SU-DHL-6 (cell line): Measurements from ENCODE around the gene BIRC3.
A peak's percentile ranks its signal among the peaks of the same experiment; 100 is the strongest.
"Not testable (repeated sequence)": the region's sequence is repeated elsewhere in the genome, so short reads cannot be mapped to it uniquely, and the experiment has no call there.

Source experiments
- H2AFZ ChIP-seq: fragments of 200-600 bp; sonication (generic); 2 replicates; pipeline ENCODE4 v1.6.1; 2014; ENCODE audit warnings: low read depth, mild to moderate bottlenecking, moderate library complexity, mixed read lengths, antibody characterized with exemption, low read length; ENCODE audit not compliant: severe bottlenecking
- H3F3A ChIP-seq: fragments of 200-600 bp; shearing (Covaris generic); 2 replicates; pipeline ENCODE4 v1.6.0; 2016; ENCODE audit warnings: antibody characterized with exemption, mild to moderate bottlenecking; ENCODE audit not compliant: insufficient read depth
- H3K27ac ChIP-seq: fragments of 200-600 bp; sonication (generic); 2 replicates; pipeline ENCODE4 v1.5.1; 2016; ENCODE audit warnings: low read depth, mild to moderate bottlenecking, low read length, moderate library complexity, mixed read lengths
- H3K27me3 ChIP-seq: fragments of 200-600 bp; sonication (generic), shearing (Covaris generic); 2 replicates; pipeline ENCODE4 v1.6.0; 2014; ENCODE audit warnings: mild to moderate bottlenecking, low read length
- H3K36me3 ChIP-seq: fragments of 200-600 bp; sonication (generic); 2 replicates; pipeline ENCODE4 v1.6.1; 2014; ENCODE audit warnings: mild to moderate bottlenecking, low read length, mixed read lengths
- H3K4me2 ChIP-seq: fragments of 300-600, 200-600 bp; shearing (Covaris generic), sonication (generic); 2 replicates; pipeline ENCODE4 v1.6.0; 2014; ENCODE audit warnings: low read length, low read depth, mild to moderate bottlenecking; ENCODE audit not compliant: poor library complexity, severe bottlenecking
- H3K4me3 ChIP-seq: fragments of 200-600 bp; sonication (generic); 2 replicates; pipeline ENCODE4 v1.5.1; 2014; ENCODE audit warnings: antibody characterized with exemption, low read length, mild to moderate bottlenecking, mixed read lengths; ENCODE audit not compliant: insufficient read depth, poor library complexity, severe bottlenecking
- H3K79me2 ChIP-seq: fragments of 200-600 bp; sonication (generic); 2 replicates; pipeline ENCODE4 v1.6.1; 2014; ENCODE audit warnings: mild to moderate bottlenecking, low read length, moderate library complexity; ENCODE audit not compliant: insufficient read depth
- H3K9ac ChIP-seq: fragments of 200-600 bp; sonication (generic); 2 replicates; pipeline ENCODE4 v1.7.0; 2014; ENCODE audit warnings: mild to moderate bottlenecking, low read length
- H3K9me2 ChIP-seq: fragments of 200-600 bp; sonication (generic); replicated peaks from 2 replicates; pipeline ENCODE4 v1.6.1; 2014; ENCODE audit warnings: low read length; ENCODE audit not compliant: insufficient read depth
- H3K9me3 ChIP-seq: fragments of 200-600 bp; sonication (generic); 2 replicates; pipeline ENCODE4 v1.6.1; 2014; ENCODE audit warnings: low read length, mixed read lengths; ENCODE audit not compliant: insufficient read depth
- H4K20me1 ChIP-seq: fragments of 200-600 bp; sonication (generic); 2 replicates; pipeline ENCODE4 v1.6.1; 2014; ENCODE audit warnings: low read depth, mild to moderate bottlenecking, antibody characterized with exemption, low read length, moderate library complexity, mixed read lengths
- EZH2phosphoT487 ChIP-seq: fragments of 200-600 bp; sonication (generic), shearing (Covaris generic); conservative IDR thresholded peaks from 2 replicates; pipeline ENCODE4 v1.6.1; 2018; ENCODE audit warnings: mild to moderate bottlenecking, antibody characterized with exemption, low read length, moderate library complexity, mixed read lengths
- TF ChIP-seq, protein P1 (sequence below): fragments of 200-600 bp; sonication (generic); IDR thresholded peaks from one replicate; pipeline ENCODE4 v1.5.1; 2017; ENCODE audit warnings: antibody characterized with exemption, mild to moderate bottlenecking, low read length, moderate library complexity; ENCODE audit not compliant: insufficient read depth, poor library complexity, severe bottlenecking

BIRC3 gene

DNA sequence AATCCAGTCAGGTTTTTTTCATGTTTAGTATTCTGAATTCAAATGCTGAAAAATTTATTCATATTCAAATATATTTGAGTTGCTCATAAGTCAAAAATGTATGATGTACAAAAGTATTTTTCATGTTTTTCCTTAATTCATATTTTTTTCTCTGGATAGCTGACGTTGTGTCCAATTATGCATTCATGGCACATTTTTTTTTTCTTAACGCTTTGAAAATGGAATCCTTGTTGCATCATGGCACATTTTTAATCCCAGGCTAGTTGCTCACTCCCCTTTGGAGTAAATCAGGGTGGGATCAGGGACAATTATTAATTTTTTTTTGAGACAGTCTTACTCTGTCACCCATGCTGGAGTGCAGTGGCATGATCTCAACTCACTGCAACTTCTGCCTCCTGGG is 14.1 kb downstream of the BIRC3 start:
- Histone ChIP-seq H4K20me1 (peaks cover 14% of the 10 kb centered on the region), H3K9me3 (no peaks in the 10 kb centered on the region), H3F3A (peaks cover 78% of the 10 kb centered on the region), H3K4me2 (no peak overlapping the region), H2AFZ (no peak overlapping the region), H3K4me3 (no peak overlapping the region), H3K79me2 (peaks cover 4% of the 10 kb centered on the region), H3K9me2 (no peaks in the 10 kb centered on the region), H3K27me3 (no peaks in the 10 kb centered on the region), H3K36me3 (peaks cover 89% of the 10 kb centered on the region), H3K9ac (no peak overlapping the region), H3K27ac (no peak overlapping the region)
- TF ChIP-seq, protein P1, sequence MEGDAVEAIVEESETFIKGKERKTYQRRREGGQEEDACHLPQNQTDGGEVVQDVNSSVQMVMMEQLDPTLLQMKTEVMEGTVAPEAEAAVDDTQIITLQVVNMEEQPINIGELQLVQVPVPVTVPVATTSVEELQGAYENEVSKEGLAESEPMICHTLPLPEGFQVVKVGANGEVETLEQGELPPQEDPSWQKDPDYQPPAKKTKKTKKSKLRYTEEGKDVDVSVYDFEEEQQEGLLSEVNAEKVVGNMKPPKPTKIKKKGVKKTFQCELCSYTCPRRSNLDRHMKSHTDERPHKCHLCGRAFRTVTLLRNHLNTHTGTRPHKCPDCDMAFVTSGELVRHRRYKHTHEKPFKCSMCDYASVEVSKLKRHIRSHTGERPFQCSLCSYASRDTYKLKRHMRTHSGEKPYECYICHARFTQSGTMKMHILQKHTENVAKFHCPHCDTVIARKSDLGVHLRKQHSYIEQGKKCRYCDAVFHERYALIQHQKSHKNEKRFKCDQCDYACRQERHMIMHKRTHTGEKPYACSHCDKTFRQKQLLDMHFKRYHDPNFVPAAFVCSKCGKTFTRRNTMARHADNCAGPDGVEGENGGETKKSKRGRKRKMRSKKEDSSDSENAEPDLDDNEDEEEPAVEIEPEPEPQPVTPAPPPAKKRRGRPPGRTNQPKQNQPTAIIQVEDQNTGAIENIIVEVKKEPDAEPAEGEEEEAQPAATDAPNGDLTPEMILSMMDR = no peak
- no peak for TF ChIP-seq EZH2phosphoT487

DNA sequence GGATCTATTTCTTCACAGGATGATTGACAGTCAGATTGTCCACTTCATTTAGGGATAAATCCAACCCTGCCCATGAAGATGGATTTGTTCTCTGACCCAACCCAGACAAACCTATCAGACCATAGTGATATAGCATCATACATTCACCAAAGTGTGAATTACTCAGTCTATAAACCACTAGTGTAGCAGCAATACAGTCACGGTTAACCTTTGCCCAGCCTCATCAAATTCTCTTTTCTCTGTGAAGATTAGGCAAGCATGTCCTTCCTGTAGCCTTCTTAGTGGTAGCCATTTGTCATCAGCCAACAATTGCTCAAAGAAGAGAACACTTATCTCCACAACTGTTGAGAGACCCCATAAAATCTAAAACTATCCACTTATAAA is 15.3 kb downstream of the BIRC3 start:
- Histone ChIP-seq H3K9ac (no peak overlapping the region), H3K9me3 (no peaks in the 10 kb centered on the region), H3K4me3 (no peak overlapping the region), H3F3A (peaks cover 79% of the 10 kb centered on the region), H3K79me2 (no peaks in the 10 kb centered on the region; the same call in 1 of the 2 replicates), H3K27me3 (no peaks in the 10 kb centered on the region), H3K27ac (no peak overlapping the region), H3K36me3 (peaks cover 89% of the 10 kb centered on the region), H3K4me2 (no peak overlapping the region), H2AFZ (no peak overlapping the region), H3K9me2 (no peaks in the 10 kb centered on the region), H4K20me1 (peaks cover 11% of the 10 kb centered on the region)
- no peak for TF ChIP-seq EZH2phosphoT487
- TF ChIP-seq, protein P1 = no peak

DNA sequence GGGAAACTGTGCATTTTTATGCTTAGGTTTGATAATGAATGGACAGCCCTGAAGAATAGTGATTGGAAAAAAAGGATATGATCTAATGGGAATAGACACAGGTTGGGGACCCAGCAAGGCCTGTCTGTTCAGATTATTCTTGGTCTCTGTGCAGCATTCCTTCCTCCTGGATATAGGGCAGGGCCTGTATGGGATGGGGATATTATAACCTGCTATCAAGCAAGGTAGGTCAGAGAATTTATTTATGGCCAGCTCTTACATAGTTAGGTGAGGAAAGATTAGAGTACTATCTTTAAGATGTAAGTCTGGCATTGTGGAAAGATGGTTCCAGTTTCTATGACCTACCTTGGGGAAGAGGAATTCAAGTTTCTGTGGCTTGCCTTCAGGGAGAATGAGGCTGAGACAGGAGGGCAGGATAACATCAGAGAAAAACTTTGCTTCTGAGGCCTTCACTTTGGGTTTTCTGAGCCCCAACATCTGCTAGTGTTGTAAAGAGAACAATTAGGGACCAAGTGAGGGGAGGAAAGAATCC is 21.3 kb downstream of the BIRC3 start:
- no peaks in the 10 kb centered on the region; the same call in 1 of the 2 replicates for H3K79me2 ChIP-seq
- H3K4me2 ChIP-seq = no peak overlapping the region
- no peak overlapping the region for H3K9ac ChIP-seq
- H4K20me1 ChIP-seq = peaks cover 4% of the 10 kb centered on the region; the same call in 1 of the 2 replicates
- H3K27me3 ChIP-seq = no peaks in the 10 kb centered on the region
- no peak overlapping the region for H2AFZ ChIP-seq
- peaks cover 42% of the 10 kb centered on the region for H3K36me3 ChIP-seq
- H3K9me3 ChIP-seq = no peaks in the 10 kb centered on the region
- H3F3A ChIP-seq = peaks cover 75% of the 10 kb centered on the region
- no peaks in the 10 kb centered on the region for H3K9me2 ChIP-seq
- TF ChIP-seq EZH2phosphoT487 = no peak
- TF ChIP-seq, protein P1 = no peak
- H3K27ac ChIP-seq = peak overlapping the region; percentile 31; the same call in 1 of the 2 replicates
- H3K4me3 ChIP-seq = no peak overlapping the region

DNA sequence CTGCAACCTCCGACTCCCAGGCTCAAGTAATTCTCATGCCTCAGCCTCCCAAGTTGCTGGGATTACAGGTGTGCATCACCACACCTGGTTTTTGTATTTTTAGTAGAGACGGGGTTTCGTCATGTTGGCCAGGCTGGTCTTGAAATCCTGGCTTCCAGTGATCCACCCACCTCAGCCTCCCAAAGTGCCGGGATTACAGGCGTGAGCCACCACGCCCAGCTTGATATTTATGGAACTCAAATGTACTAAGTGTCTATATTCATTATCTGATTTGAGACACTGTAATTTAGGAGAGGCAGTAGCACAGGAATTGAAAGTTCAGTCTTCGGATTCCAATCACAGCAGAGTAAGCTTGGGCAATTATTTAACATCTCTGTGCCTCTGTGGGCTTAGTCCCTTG is 24.0 kb downstream of the BIRC3 start:
- H3K9ac ChIP-seq, H3K4me3 ChIP-seq, H3K27me3 ChIP-seq, H4K20me1 ChIP-seq, H3K9me2 ChIP-seq, H3K9me3 ChIP-seq, H2AFZ ChIP-seq, H3K4me2 ChIP-seq, H3K27ac ChIP-seq, H3K79me2 ChIP-seq: not testable (repeated sequence)
- H3F3A ChIP-seq = peaks cover 50% of the 10 kb centered on the region
- H3K36me3 ChIP-seq = peaks cover 19% of the 10 kb centered on the region
